Activated CD8-positive, alpha-beta memory T cell treated with anti-CD3 and anti-CD28 coated beads, Interleukin-2, amount 50 U/mL, for 1 hour (primary cell): Measurements from ENCODE around the gene FOXP3.

ENCODE experiments used
- DNase-seq: peaks from one replicate; pipeline ENCODE4 v3.0.0-alpha.2; 2020; ENCODE audit errors: extremely low read depth

Gene FOXP3

DNA sequence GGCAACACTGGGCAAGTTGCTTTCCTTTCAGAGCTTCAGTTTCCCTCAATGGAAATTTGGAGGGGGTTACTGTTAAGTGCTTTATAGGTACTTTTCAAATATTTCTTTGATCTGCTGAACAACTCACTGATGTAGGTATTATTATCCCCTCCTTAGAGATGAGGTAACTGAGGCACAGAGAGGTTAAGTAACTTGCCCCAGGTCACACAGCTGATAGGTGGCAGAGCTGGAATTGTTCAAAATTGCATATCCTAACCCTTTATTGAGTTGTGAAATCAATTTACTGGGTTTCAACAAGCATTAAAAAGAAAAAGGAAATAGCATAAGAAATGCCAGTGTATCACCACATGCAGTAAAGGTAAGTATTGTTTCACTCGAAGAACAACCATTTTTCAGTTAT is 11.7 kb upstream of the FOXP3 start:
- no peak for DNase-seq

GRCh38 chrX:49273181-49273727 is 8.7 kb upstream of the FOXP3 start:
- DNase-seq: peak; percentile 14

GRCh38 chrX:49272421-49272820 is 7.9 kb upstream of the FOXP3 start:
- no peak for DNase-seq

DNA sequence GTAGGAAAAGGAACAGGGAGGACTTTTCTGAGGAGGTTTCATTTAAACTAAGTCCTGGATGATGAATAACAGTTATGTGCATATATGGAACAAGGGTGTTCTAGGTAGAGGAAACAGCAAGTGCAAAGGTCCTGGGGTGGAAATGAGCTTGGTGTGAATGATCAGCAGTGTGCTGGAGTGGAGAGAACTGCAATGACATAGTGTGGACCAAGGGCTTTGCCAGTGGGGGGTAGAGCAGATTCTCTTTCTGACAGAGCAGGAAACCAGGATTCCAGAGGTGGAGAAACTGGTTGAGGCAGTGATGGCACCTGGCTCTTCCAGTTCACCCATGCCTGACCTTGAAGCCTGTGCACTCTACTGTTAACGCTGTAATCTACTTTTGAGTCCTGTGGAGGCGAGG is 6.8 kb upstream of the FOXP3 start:
- no peak for DNase-seq

GRCh38 chrX:49270249-49270921 is 5.9 kb upstream of the FOXP3 start:
- DNase-seq: no peak

- DNase-seq: no peak
These were observed 5.3 kb upstream of the FOXP3 start, which contains the start of gene PPP1R3F for GRCh38 chrX:49269767-49270248. Gene PPP1R3F (plus strand): TSS chrX:49269793. CDS start chrX:49269870, 77 bp downstream.

DNA sequence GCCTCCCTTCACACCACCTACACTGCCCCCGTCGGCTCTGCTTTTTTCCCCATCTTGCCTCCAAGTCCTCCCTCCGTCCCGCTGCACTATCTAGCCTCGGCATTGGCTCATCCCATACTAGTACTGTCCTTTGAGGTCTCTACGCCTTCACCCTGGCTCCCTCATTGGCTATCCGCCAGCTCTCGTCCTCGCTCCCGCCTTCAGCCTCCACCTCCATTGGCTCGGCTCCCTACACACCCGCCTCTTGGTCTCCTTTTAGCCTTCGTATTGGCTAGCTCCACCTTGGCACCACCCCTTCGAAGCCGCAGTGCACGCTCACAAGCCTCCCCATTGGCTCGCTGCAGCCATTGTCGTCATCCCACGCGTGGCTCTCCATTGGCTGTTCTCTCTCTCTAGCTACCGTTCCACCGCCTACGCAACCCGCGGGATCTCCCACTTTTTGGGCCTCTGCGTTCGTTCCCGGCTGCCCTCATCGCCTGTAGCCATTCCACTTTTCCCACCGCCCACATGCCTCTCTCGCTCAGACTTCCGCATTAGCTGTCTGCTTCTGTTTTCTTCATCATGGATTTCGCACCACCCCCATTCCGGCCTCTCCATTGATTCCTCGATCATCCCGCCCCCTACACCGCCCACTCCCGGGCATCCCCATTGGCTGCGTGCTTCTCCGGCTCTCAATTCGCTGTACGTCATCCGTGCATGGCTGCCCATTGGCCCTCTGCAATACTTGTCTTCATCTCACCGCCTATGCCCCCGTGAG is 4.7 kb upstream of the FOXP3 start:
- DNase-seq: peak; percentile 93

- DNase-seq: no peak
These were observed 4.1 kb upstream of the FOXP3 start for GRCh38 chrX:49268702-49269009.

GRCh38 chrX:49266523-49267445 is 2.3 kb upstream of the FOXP3 start:
- DNase-seq: no peak

GRCh38 chrX:49263631-49264030 is 879 bp downstream of the FOXP3 start:
- no peak for DNase-seq

GRCh38 chrX:49262603-49263002 is 1.9 kb downstream of the FOXP3 start:
- no peak for DNase-seq

DNA sequence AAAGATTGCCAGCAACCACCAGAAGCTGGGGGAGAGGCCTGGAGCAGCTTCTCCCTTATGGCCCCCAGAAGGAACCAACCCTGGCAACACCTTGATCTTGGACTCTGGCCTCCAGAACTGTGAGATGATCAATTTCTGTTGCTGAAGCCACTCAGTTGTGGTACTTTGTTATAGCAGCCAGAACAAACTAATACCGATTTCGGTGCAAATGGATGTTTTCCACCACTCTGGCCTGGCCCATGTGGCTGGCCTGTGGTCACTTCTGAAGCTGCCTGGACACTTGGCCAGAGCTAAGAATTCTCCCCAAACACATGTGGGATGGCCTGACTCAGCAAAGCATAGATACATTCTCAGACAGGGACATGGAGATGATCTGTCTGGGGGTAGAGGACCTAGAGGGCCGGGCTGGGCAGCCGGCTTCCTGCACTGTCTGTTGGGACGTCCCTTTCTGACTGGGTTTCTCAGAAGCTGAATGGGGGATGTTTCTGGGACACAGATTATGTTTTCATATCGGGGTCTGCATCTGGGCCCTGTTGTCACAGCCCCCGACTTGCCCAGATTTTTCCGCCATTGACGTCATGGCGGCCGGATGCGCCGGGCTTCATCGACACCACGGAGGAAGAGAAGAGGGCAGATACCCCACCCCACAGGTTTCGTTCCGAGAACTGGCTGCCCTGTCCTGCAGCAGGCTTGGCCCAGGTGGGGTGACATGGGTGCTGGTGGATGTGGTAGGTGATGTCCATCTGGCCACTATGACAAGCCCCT is 4.1 kb downstream of the FOXP3 start:
- DNase-seq: no peak

DNA sequence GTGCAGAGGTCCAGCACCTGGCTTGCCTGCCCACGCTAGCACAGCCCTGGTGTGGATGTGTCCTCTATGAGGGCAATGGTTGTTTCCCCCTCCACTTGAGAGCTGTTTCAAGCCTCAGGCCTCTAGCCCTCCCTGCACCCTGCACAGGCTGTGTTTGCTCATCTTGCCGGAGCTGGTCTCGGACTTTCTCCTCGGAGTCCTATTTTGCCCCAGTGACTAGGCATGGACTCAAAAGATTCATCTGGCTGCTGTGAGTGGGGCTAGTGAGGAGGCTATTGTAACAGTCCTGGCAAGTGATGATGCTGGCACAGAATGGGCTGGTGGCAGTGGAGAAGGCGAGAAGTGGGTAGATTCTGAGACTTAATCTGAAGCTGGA is 5.8 kb downstream of the FOXP3 start:
- DNase-seq: no peak

DNA sequence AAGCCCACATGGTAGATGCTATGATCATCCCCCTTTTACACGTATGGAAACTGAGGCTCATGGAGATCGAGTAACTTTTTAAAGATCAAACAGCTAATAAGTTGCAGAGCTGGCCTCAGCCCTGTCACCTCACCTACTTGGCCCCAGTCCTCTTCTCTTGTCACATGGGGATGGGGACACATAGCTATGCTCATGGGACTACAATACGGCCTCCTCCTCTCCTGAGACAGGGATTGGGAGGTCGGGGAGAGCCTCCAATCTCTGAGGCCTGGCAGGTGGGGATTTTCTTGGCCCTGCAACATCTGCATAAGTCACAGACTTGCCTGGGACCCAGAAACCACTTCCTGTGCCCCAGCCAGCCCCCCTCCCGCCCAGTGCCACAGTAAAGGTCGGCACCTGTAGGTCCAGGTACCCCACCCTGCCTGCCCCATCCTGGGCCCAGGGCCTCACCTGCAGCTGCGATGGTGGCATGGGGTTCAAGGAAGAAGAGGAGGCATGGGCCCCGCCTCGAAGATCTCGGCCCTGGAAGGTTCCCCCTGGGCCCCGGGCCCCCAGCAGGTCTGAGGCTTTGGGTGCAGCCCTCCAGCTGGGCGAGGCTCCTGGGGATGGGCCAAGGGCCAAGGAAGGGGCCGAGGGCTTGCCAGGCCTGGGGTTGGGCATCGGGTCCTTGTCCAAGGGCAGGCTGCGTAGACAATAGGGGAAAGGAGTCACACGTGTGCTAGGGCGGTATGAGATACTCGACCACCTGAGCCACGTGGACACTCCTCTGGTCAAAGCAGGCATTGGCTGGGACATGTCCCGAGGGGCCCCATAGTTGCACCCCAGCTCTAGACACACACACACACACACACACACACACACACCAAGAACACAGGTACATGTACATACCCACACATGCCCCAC is 6.4 kb downstream of the FOXP3 start:
- no peak for DNase-seq

DNA sequence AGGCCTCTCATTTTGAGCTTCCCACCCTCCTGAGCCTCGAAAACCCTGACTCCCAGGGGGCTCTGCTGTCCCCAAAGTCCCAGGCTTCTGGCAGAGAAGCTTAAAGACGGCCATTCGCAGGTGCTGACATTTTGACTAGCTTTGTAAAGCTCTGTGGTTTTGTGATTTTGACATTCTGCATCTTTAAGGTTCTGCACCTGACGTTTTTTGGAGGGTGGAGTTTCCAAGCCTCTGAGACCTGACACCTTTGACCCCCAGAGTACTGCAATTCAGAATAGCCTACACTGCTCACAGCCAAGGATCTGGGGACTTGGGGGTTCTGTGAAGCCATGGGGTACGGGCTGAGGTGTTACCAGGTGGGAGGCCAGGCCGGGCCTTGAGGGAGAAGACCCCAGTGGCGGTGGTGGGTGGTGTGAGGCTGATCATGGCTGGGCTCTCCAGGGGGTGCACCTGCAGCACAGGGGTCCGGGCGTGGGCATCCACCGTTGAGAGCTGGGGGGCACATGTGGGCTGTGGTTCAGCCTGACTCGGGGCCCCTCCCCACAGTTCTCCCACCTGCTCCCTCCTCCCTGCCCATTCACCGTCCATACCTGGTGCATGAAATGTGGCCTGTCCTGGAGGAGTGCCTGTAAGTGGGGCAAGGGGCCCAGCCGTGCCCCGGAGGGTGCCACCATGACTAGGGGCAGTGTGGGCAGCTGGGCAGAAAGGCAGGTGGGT is 7.3 kb downstream of the FOXP3 start:
- DNase-seq: no peak

GRCh38 chrX:49256268-49256995 is 8.1 kb downstream of the FOXP3 start:
- DNase-seq: no peak

DNA sequence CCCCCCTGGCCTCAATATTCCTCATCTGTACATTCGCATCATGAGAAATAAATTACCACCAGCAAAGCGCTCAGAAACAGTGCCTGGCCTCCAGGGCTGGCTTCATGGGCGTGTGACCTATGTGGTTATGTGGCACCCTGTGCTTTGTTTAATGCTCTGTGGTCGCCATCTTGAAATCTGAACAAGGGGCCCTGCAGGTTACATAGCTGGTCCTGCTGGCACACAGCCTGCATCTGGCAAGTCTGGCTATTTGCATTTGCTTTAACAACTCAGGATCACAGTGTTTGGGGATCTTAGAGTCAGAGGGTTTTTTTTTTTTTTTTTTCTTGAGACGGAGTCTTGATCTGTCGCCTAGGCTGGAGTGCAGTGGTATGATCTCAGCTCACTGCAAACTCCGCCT is 9.9 kb downstream of the FOXP3 start:
- DNase-seq: no peak

- no peak for DNase-seq
These were observed 13.2 kb downstream of the FOXP3 start for GRCh38 chrX:49251325-49251724.

DNA sequence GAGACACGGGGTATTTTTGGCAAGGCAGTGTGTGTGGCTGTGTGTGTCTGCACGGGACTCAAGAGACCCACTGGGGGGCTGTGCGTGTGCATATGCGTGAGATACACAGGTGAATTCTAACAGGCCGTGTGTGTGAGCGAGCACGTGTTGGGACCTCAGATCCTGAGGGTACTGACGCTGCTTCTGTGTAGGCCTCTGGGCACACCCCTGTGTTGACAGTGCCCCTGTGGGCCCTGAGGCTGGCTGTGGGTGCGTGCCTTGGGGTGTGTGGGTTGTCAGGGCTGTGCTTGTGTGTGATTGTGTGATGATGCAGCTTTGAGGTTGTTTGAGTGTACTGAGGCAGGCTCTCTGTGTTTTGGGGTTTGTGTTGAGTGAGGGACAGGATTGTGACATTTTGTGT is 13.9 kb downstream of the FOXP3 start:
- DNase-seq: no peak
